ENCODE results near the gene CD7. TPM values are rescaled to one million over a fixed set of nuclear protein-coding genes. Genes with fewer than 3 reads are reported as not detected.

Gene CD7
- polyA plus RNA-seq, 3 donors = 0.38 to 3.6 (median 0.42) TPM

DNA sequence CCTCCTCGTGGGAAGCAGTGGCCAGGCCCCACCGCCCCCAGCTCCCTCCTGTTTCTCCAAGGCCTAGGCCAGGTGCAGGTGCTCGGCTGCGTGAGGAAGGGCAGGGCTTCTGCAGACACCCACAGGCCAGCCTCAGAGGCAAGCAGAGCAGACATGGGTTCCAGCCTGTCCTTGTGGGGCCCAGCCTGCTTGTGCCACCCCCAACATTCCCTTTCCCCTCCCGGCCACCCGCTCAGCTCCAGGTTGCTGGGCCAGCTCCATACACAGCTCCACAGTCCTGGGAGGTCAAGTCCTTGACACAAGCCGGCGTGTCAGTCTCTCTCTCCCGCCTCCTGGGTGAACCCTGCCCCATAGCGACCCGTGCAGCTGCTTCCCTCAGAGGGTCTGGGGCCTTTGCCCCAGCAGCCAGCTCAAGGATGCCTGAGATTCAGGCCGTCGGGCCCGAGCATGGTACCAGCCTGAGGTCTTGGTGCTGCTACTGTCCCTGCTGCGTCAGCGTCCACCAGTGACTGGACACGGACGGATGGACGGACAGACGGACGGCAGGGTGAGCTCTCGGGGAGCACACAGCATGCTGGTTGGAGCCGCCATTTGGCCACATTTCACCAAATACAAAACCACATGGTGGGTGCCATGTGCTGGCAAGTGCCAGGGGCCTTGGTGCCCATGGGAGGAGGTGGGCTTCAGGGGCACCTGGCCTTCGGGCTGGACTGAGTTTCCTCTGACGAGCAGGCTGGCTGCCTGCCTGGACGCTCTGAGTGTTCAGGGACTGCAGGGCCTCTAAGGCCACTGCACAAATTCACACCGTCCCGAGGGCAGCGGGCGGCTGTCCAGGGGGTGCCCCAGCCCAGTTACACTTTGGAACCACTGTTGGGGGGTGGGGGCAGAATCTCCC, 8.1 kb upstream of the CD7 start:
- H3K27me3 Mint-ChIP-seq (ENCODE audit: low read depth in 3 of 3) = peaks cover 12 to 22% (median 12%) of the 10 kb centered on the region in 3 donors
- no peak overlapping the region for H3K27ac Mint-ChIP-seq

More for the DNA sequence above, 8.1 kb upstream of the CD7 start:
- Histone ChIP-seq H3K27ac (ENCODE audit: low read depth in 1 of 2, low read length in 2 of 2) (no peak overlapping the region), H3K4me1 (ENCODE audit: control insufficient read depth in 1 of 2, insufficient read depth in 2 of 2, low read length in 2 of 2) (peaks cover 0 to 11% of the 10 kb centered on the region in 2 donors), H3K27me3 (ENCODE audit: control insufficient read depth in 2 of 2, insufficient read depth in 2 of 2, low read length in 2 of 2) (no peaks in the 10 kb centered on the region), H2AFZ (ENCODE audit: insufficient read depth, low read depth, low read length, poor library complexity, severe bottlenecking) (no peak overlapping the region), H3K36me3 (replicated peaks in 1 of 2; ENCODE audit: control insufficient read depth in 1 of 2, insufficient read depth in 2 of 2, low read length in 2 of 2) (peaks cover 11 to 48% of the 10 kb centered on the region in 2 donors), H4K20me1 (ENCODE audit: insufficient read depth, low read length) (peaks cover 100% of the 10 kb centered on the region), H3K9me3 (replicated peaks in 1 of 2; ENCODE audit: control insufficient read depth in 1 of 2, insufficient read depth in 1 of 2, low read length in 2 of 2) (no peaks in the 10 kb centered on the region), H3K4me2 (replicated peaks; ENCODE audit: extremely low read depth, low read length, poor library complexity, severe bottlenecking) (no peak overlapping the region), H3K4me3 (replicated peaks in 1 of 3; ENCODE audit: low read depth in 2 of 3, low read length in 3 of 3) (no peak overlapping the region), H3K9ac (ENCODE audit: insufficient read depth, low read length, poor library complexity, severe bottlenecking) (no peak overlapping the region), H3K79me2 (ENCODE audit: insufficient read depth, low read length) (peaks cover 9% of the 10 kb centered on the region)
- no peak overlapping the region for H3K4me3 Mint-ChIP-seq
- 91% methylated on average over 21 of the region's 30 CpGs for WGBS (ENCODE audit: insufficient coverage)
- peaks cover 0 to 2% (median 0%) of the 10 kb centered on the region in 7 donors for H3K9me3 Mint-ChIP-seq
- no peak for DNase-seq
- TF ChIP-seq, protein P1, sequence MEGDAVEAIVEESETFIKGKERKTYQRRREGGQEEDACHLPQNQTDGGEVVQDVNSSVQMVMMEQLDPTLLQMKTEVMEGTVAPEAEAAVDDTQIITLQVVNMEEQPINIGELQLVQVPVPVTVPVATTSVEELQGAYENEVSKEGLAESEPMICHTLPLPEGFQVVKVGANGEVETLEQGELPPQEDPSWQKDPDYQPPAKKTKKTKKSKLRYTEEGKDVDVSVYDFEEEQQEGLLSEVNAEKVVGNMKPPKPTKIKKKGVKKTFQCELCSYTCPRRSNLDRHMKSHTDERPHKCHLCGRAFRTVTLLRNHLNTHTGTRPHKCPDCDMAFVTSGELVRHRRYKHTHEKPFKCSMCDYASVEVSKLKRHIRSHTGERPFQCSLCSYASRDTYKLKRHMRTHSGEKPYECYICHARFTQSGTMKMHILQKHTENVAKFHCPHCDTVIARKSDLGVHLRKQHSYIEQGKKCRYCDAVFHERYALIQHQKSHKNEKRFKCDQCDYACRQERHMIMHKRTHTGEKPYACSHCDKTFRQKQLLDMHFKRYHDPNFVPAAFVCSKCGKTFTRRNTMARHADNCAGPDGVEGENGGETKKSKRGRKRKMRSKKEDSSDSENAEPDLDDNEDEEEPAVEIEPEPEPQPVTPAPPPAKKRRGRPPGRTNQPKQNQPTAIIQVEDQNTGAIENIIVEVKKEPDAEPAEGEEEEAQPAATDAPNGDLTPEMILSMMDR (IDR thresholded peaks at IDR 0.05) = no peak
- peaks cover 44 to 51% of the 10 kb centered on the region in 2 donors for H3K36me3 Mint-ChIP-seq
- H3K4me1 Mint-ChIP-seq = peaks cover 6% of the 10 kb centered on the region
- intact Hi-C loops (cut with micrococcal nuclease) = loop anchor here in 1 of 2 donors (10.0 kb wide), 1 partner anchor 301 kb away; the partner anchor contains the start of genes CENPX and LRRC45

Measured in CD14-positive monocyte (primary cell).